ENCODE data around the gene FBXL15. TPM values are rescaled to one million over a fixed set of nuclear protein-coding genes. Genes with fewer than 3 reads are reported as not detected.

FBXL15 gene
- total and polyA plus RNA-seq, 2 of the 13 experiments (the other 11 are each of a cell fraction or from before 2014, with no cell fraction given): 4.3 to 8.3 TPM

GRCh38 chr10:102399217-102400021 is 21.2 kb upstream of the FBXL15 start (continued):
- TF ChIP-seq RARG (CRISPR knock-in tag; IDR thresholded peaks at IDR 0.05; ENCODE audit: low read depth) (no peak), HNF1B (CRISPR knock-in tag; IDR thresholded peaks at IDR 0.05) (peak; percentile 50; the same call in 1 of the 2 replicates), SSRP1 (CRISPR knock-in tag; IDR thresholded peaks at IDR 0.05) (no peak), ZNF589 (CRISPR knock-in tag; conservative IDR thresholded peaks at IDR 0.05) (peak; percentile 83), SOX5 (CRISPR knock-in tag; IDR thresholded peaks at IDR 0.05; ENCODE audit: borderline replicate concordance) (peak; percentile 56), TEAD3 (CRISPR knock-in tag; optimal IDR thresholded peaks at IDR 0.05; ENCODE audit: borderline replicate concordance) (peak; percentile 84), ZNF263 (CRISPR knock-in tag; IDR thresholded peaks at IDR 0.05) (peak; percentile 12; the same call in 1 of the 2 replicates), SETDB1 (CRISPR knock-in tag; IDR thresholded peaks at IDR 0.05; ENCODE audit: borderline replicate concordance) (no peak), MIER2 (CRISPR knock-in tag; IDR thresholded peaks at IDR 0.05) (peak; percentile 87; the same call in 1 of the 2 replicates), E2F5 (CRISPR knock-in tag; conservative IDR thresholded peaks at IDR 0.05) (peak; percentile 66; the same call in 1 of the 2 replicates), RXRB (CRISPR knock-in tag; IDR thresholded peaks at IDR 0.05; ENCODE audit: borderline replicate concordance) (peak; percentile 69; the same call in 1 of the 2 replicates), DRAP1 (CRISPR knock-in tag; IDR thresholded peaks at IDR 0.05) (peak; percentile 77), EZH2 (conservative IDR thresholded peaks at IDR 0.05; ENCODE audit: low read depth, low read length) (no peak), PTBP1 (IDR thresholded peaks at IDR 0.05; ENCODE audit: low read depth, low read length, poor library complexity, severe bottlenecking) (no peak), CHD2 (IDR thresholded peaks at IDR 0.05; ENCODE audit: low read depth, low read length) (no peak; the same call in 1 of the 2 replicates), ZNF512B (CRISPR knock-in tag; IDR thresholded peaks at IDR 0.05; ENCODE audit: borderline replicate concordance) (peak; percentile 85; the same call in 1 of the 2 replicates), ZNF619 (CRISPR knock-in tag; IDR thresholded peaks at IDR 0.05) (0 out of 2 replicates have a peak, but pooled peaks have one; percentile 40), FOXK1 (CRISPR knock-in tag; IDR thresholded peaks at IDR 0.05; ENCODE audit: borderline replicate concordance, low read depth) (peak; percentile 78; the same call in 1 of the 2 replicates)
- TF ChIP-seq, protein P1, sequence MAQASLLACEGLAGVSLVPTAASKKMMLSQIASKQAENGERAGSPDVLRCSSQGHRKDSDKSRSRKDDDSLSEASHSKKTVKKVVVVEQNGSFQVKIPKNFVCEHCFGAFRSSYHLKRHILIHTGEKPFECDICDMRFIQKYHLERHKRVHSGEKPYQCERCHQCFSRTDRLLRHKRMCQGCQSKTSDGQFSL (CRISPR knock-in tag; IDR thresholded peaks at IDR 0.05): 0 out of 2 replicates have a peak, but pooled peaks have one; percentile 32
- TF ChIP-seq, protein P2, sequence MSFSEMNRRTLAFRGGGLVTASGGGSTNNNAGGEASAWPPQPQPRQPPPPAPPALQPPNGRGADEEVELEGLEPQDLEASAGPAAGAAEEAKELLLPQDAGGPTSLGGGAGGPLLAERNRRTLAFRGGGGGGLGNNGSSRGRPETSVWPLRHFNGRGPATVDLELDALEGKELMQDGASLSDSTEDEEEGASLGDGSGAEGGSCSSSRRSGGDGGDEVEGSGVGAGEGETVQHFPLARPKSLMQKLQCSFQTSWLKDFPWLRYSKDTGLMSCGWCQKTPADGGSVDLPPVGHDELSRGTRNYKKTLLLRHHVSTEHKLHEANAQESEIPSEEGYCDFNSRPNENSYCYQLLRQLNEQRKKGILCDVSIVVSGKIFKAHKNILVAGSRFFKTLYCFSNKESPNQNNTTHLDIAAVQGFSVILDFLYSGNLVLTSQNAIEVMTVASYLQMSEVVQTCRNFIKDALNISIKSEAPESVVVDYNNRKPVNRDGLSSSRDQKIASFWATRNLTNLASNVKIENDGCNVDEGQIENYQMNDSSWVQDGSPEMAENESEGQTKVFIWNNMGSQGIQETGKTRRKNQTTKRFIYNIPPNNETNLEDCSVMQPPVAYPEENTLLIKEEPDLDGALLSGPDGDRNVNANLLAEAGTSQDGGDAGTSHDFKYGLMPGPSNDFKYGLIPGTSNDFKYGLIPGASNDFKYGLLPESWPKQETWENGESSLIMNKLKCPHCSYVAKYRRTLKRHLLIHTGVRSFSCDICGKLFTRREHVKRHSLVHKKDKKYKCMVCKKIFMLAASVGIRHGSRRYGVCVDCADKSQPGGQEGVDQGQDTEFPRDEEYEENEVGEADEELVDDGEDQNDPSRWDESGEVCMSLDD (CRISPR knock-in tag; IDR thresholded peaks at IDR 0.05; ENCODE audit: borderline replicate concordance): no peak

All from HepG2 (cell line).